Transverse colon (tissue), 3 donors: ENCODE results near the gene DCAF6.

Experiments
- EP300 ChIP-seq: sonication (generic); formaldehyde crosslinking; IDR thresholded peaks from one replicate; pipeline ENCODE4 v1.6.1; 2017; ENCODE audit warnings: antibody characterized with exemption, low read depth
- TF ChIP-seq, protein P1 (sequence below), 5 experiments: fragments of 200-600 bp in 3 of 5; fragments of 450-650 bp in 2 of 5; sonication (generic) in 3 of 5; IDR thresholded peaks; 1 replicate in 2 of 5; 2 replicates in 3 of 5; pipeline ENCODE4 v1.5.1; 2016 to 2017; ENCODE audit warnings: antibody characterized with exemption in 5 of 5, inconsistent platforms in 3 of 5, mild to moderate bottlenecking in 2 of 5, moderate library complexity in 1 of 5

DNA sequence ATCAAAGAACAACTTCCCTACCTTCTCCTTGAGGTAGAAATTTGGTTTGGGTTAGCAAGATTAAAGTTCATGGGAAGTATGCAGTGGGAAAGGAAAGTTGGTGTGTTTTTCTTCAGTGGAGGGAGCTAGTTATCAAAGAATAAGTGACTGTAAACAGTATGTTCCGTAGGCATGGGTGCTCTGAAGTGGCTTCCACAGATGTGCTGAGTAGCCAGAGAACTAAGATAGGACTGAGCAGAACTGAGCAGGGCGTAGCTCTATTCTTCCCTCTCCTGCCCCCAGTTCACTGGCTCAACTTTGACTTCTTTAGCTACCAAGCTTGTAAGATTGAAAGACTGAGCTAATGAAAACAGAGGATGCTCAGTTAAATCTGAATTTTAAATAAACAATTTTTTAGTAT, 26.0 kb upstream of the DCAF6 start:
- TF ChIP-seq, protein P1, sequence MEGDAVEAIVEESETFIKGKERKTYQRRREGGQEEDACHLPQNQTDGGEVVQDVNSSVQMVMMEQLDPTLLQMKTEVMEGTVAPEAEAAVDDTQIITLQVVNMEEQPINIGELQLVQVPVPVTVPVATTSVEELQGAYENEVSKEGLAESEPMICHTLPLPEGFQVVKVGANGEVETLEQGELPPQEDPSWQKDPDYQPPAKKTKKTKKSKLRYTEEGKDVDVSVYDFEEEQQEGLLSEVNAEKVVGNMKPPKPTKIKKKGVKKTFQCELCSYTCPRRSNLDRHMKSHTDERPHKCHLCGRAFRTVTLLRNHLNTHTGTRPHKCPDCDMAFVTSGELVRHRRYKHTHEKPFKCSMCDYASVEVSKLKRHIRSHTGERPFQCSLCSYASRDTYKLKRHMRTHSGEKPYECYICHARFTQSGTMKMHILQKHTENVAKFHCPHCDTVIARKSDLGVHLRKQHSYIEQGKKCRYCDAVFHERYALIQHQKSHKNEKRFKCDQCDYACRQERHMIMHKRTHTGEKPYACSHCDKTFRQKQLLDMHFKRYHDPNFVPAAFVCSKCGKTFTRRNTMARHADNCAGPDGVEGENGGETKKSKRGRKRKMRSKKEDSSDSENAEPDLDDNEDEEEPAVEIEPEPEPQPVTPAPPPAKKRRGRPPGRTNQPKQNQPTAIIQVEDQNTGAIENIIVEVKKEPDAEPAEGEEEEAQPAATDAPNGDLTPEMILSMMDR (IDR thresholded peaks at IDR 0.05) = no peak
- TF ChIP-seq EP300 = no peak
